Endodermal cell (in vitro differentiated cells): ENCODE measurements around the gene TCF7L2. TPM values are rescaled to one million over a fixed set of nuclear protein-coding genes. Genes with fewer than 3 reads are reported as not detected.

Source experiments
- DNase-seq: peaks from one replicate; pipeline ENCODE4 v3.0.0-alpha.2; 2017
- H3K27ac ChIP-seq: 2 replicates; pipeline ENCODE4 v1.5.1; 2013; ENCODE audit warnings: mild to moderate bottlenecking, low read depth, low read length, moderate library complexity
- H3K27me3 ChIP-seq: 2 replicates; pipeline ENCODE4 v1.6.1; 2013; ENCODE audit warnings: mild to moderate bottlenecking, low read length, moderate library complexity; ENCODE audit not compliant: insufficient read depth, control insufficient read depth, poor library complexity, severe bottlenecking
- H3K36me3 ChIP-seq: 2 replicates; pipeline ENCODE4 v1.7.0; 2013; ENCODE audit warnings: mild to moderate bottlenecking, low read length, moderate library complexity; ENCODE audit not compliant: control insufficient read depth, insufficient read depth
- H3K4me1 ChIP-seq: one replicate; pipeline ENCODE4 v1.7.0; 2013; ENCODE audit warnings: low read length; ENCODE audit not compliant: control insufficient read depth, insufficient read depth
- H3K4me3 ChIP-seq: 2 replicates; pipeline ENCODE4 v1.5.1; 2013; ENCODE audit warnings: mild to moderate bottlenecking, low read length, moderate library complexity
- H3K9ac ChIP-seq: 2 replicates; pipeline ENCODE4 v1.6.1; 2013; ENCODE audit warnings: mild to moderate bottlenecking, low read length, moderate library complexity; ENCODE audit not compliant: poor library complexity, severe bottlenecking; ENCODE audit errors: extremely low read depth
- H3K9me3 ChIP-seq: 2 replicates; pipeline ENCODE4 v1.6.1; 2013; ENCODE audit warnings: mild to moderate bottlenecking, low read length, moderate library complexity; ENCODE audit not compliant: control insufficient read depth
- H3K27ac Mint-ChIP-seq: 2 replicates; pipeline ENCODE4 v1.8.0; 2020; ENCODE audit warnings: mixed read lengths
- H3K27me3 Mint-ChIP-seq: 2 replicates; pipeline ENCODE4 v1.8.0; 2021; ENCODE audit warnings: mild to moderate bottlenecking, mixed read lengths; ENCODE audit not compliant: insufficient read depth
- H3K36me3 Mint-ChIP-seq: 2 replicates; pipeline ENCODE4 v1.8.0; 2020; ENCODE audit warnings: low read depth, mixed read lengths
- H3K4me1 Mint-ChIP-seq: 2 replicates; pipeline ENCODE4 v1.8.0; 2020; ENCODE audit warnings: mixed read lengths
- H3K4me3 Mint-ChIP-seq: 2 replicates; pipeline ENCODE4 v1.8.0; 2020; ENCODE audit warnings: mild to moderate bottlenecking, moderate library complexity, mixed read lengths
- H3K9me3 Mint-ChIP-seq: 2 replicates; pipeline ENCODE4 v1.8.0; 2020; ENCODE audit warnings: mild to moderate bottlenecking, mixed read lengths
- WGBS, 2 experiments: methylation state at CpG; one replicate each; pipeline versions ENCODE4 v1.1.5 to v1.1.7; 2013; ENCODE audit warnings: missing lambda C conversion rate in 2 of 2, mixed read lengths in 1 of 2; ENCODE audit not compliant: insufficient coverage in 1 of 2, insufficient read length in 1 of 2; 5-methylcytosine and 5-hydroxymethylcytosine counted together
- total RNA-seq, 2 donors: library from RNA; stranded (reverse); fragmentation: NEBNext Ultra II Directional in 1 of 2; extraction: Animal tissue kit (Norgen Biotek cat#: 25700) in 1 of 2; gene quantifications; 2 replicates in 1 of 2; 3 replicates in 1 of 2; pipeline ENCODE4 v1.2.1, GENCODE V29; 2021
- TF ChIP-seq, protein P1 (sequence below): fragments of 200-600 bp; sonication (generic); conservative IDR thresholded peaks from 2 replicates; pipeline ENCODE4 v1.5.0; 2021; ENCODE audit warnings: antibody characterized with exemption, mild to moderate bottlenecking

Gene TCF7L2
- total RNA-seq, 2 donors from 2014 or later: 73.2 to 105 TPM

DNA sequence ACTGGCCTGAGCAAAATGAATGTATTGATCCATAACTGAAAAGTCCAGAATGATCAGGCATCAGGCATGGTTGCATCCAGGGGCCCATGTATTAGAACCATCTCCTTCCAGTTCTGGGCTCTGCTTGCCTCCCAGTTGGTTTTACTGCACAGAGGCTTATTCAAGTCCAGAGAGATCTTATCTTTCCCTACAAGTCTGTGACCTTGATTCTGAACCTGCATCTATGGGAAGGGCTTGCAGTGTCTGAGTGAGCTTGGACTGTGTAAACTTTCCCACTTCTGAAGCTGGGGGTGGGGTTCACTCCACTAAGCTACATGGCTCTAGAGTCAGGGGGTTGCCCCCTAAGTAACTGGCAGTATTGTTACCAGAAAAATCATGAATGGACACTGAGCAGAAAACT is 136.2 kb downstream of the TCF7L2 start:
- DNase-seq: peak; percentile 41
- no peaks in the 10 kb centered on the region for H3K9me3 Mint-ChIP-seq
- H3K36me3 Mint-ChIP-seq: peaks cover 67% of the 10 kb centered on the region
- TF ChIP-seq, protein P1, sequence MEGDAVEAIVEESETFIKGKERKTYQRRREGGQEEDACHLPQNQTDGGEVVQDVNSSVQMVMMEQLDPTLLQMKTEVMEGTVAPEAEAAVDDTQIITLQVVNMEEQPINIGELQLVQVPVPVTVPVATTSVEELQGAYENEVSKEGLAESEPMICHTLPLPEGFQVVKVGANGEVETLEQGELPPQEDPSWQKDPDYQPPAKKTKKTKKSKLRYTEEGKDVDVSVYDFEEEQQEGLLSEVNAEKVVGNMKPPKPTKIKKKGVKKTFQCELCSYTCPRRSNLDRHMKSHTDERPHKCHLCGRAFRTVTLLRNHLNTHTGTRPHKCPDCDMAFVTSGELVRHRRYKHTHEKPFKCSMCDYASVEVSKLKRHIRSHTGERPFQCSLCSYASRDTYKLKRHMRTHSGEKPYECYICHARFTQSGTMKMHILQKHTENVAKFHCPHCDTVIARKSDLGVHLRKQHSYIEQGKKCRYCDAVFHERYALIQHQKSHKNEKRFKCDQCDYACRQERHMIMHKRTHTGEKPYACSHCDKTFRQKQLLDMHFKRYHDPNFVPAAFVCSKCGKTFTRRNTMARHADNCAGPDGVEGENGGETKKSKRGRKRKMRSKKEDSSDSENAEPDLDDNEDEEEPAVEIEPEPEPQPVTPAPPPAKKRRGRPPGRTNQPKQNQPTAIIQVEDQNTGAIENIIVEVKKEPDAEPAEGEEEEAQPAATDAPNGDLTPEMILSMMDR: no peak
- H3K4me1 Mint-ChIP-seq: peaks cover 25% of the 10 kb centered on the region
- peak overlapping the region; percentile 37 for H3K27ac Mint-ChIP-seq
- peaks cover 61% of the 10 kb centered on the region for H3K36me3 ChIP-seq
- H3K27ac ChIP-seq: no peak overlapping the region
- H3K4me3 Mint-ChIP-seq: no peak overlapping the region
- H3K9me3 ChIP-seq: no peaks in the 10 kb centered on the region
- no peak overlapping the region for H3K4me3 ChIP-seq
- H3K27me3 ChIP-seq: no peaks in the 10 kb centered on the region
- peak overlapping the region; percentile 46 for H3K9ac ChIP-seq
- no peaks in the 10 kb centered on the region for H3K27me3 Mint-ChIP-seq
- peaks cover 3% of the 10 kb centered on the region for H3K4me1 ChIP-seq

DNA sequence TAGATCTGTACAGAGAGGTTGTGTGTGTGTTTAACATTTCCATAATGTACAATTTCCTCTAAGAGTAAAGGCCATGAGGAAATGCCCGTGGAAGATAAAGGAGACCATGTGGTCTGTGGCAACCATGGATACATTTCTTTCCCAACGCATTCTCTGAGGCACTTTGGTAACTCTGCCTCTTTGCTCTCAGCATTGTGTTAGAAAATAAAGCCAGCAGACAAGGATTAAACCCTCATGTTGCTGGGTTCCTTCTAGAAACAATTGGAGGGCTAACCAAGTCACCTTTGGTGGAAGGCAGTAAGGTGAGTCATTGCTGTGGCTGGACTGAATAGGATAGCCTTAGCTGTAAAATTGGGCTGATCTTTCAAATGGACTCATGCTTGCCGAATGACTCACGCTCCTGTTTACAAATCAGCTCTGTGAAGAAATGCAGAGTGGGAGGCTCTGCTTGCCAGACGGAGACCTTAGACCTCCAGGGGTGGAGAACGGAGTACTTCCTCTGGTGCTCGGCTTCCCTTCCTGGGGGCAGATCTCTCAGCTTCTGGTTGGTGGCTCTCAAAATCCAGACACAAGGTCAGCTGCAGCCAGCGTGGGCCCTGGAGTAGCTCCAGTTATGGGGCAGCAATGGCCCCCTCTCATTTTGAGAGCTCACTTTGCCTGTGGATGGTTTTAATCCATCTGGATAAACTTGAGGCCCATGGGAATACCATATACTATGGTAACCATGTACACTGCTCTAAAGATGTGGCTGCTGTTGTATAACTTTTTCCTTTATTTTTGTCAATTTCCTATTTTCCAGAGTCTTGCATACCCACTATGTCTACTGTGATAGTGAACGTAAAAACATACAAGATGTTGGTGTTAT is 137.3 kb downstream of the TCF7L2 start:
- Histone ChIP-seq H3K4me1 (peaks cover 3% of the 10 kb centered on the region), H3K9ac (peak overlapping the region; percentile 46), H3K27ac (peak overlapping the region; percentile 50), H3K36me3 (peaks cover 69% of the 10 kb centered on the region), H3K27me3 (no peaks in the 10 kb centered on the region), H3K4me3 (no peak overlapping the region), H3K9me3 (no peaks in the 10 kb centered on the region)
- H3K36me3 Mint-ChIP-seq: peaks cover 75% of the 10 kb centered on the region
- H3K4me1 Mint-ChIP-seq: peaks cover 26% of the 10 kb centered on the region
- H3K9me3 Mint-ChIP-seq: no peaks in the 10 kb centered on the region
- TF ChIP-seq, protein P1: no peak
- no peak overlapping the region for H3K4me3 Mint-ChIP-seq
- peak; percentile 89 for DNase-seq
- 54 to 69% methylated on average over 8 to 9 of the region's 9 CpGs for WGBS, 2 experiments
- H3K27ac Mint-ChIP-seq: peak overlapping the region; percentile 91
- no peaks in the 10 kb centered on the region for H3K27me3 Mint-ChIP-seq

DNA sequence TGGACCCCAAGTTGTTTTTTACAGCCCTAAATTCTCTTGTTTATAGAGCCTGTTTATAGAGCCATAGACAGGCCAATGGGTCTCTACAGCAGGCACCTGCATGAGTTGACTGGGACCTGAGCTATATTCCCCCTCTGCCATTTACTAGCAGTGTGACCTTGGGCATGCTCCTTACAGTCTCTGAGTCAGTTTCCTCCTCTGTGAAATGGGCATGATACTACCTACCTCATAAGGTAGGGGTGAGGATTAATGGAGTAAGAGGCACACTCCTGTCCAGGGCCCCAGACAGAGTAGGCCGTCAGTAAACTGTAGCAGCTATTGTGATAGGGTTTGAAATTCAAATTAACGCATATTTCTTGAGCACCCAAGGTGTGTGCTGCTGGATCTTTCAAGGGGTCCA is 138.1 kb downstream of the TCF7L2 start:
- Mint-ChIP-seq H3K4me3 (no peak overlapping the region), H3K9me3 (no peaks in the 10 kb centered on the region), H3K36me3 (peaks cover 76% of the 10 kb centered on the region), H3K27ac (no peak overlapping the region), H3K27me3 (no peaks in the 10 kb centered on the region), H3K4me1 (peaks cover 29% of the 10 kb centered on the region)
- DNase-seq: peak; percentile 30
- H3K9me3 ChIP-seq: no peaks in the 10 kb centered on the region
- H3K27ac ChIP-seq: no peak overlapping the region
- H3K36me3 ChIP-seq: peaks cover 68% of the 10 kb centered on the region
- TF ChIP-seq, protein P1: no peak
- 93 to 100% methylated on average over 2 of the region's 2 CpGs for WGBS, 2 experiments
- no peak overlapping the region for H3K4me3 ChIP-seq
- H3K27me3 ChIP-seq: no peaks in the 10 kb centered on the region
- H3K9ac ChIP-seq: no peak overlapping the region
- peaks cover 3% of the 10 kb centered on the region for H3K4me1 ChIP-seq
